HG03520 (cell line): ENCODE data around the gene BEND5.

Experiments
- ATAC-seq: cut with Tn5 transposase; IDR thresholded peaks from one replicate; pipeline ENCODE4 v1.9.1; 2021; ENCODE audit warnings: mild to moderate bottlenecking, moderate library complexity; ENCODE audit not compliant: unreplicated experiment

Gene BEND5

DNA sequence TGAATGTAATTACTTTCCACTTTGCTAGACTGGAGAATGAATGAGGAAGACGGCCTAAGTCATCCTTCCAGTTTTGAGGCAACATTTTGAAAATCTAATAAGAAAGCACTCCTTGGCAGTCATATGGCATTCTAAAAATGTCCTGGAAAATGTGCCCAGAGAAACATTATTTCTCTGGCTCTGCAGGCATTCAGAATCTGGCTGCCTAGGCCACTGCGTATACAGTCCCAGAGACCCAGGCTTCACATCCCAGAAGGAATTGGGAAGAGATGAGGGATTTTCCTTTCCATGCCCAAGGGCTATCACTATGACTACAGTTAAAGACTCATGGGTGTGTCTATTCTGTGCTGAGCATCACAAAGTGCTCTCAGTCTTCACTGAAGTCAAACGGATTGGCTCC lies 92.9 kb downstream of the BEND5 start:
- no peak for ATAC-seq

DNA sequence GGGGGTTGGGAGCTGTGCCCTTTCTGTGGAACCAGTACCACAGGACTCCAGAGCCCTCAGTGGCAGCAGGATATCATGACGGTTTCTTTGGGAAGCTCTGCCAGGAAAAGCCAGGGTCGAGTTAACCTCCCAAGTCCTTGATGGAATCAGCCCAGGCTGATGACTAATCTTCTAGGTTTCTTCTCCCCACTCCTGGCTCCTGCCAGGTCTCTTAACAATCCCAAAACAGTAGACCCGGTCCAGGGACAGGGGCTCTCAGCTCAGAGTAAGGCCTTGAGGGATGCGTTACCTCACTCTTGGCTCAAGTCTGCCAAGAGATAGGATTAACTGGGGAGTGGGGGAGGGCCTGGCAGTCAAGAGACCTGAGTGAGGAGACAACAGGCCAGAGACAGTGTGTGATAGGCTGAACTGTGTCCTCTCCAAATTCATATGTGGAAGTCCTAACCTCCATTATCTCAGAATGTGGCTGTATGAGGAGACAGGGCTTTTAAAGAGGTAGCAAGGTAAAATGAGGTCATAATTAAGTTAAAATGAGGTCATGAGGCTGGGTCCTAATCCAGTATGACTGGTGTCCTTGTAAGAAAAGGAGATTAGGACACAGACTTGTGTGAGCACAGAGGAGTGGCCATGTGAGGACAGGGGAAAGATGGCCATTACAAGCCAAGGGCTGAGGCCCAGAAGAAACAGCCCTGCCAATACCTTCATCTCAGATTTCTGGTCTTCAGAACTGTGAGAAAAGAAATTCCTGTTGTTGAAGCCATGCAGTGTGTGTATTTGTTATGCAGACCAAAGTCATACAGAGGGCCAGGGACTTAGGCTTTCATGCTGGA lies 95.0 kb downstream of the BEND5 start:
- no peak for ATAC-seq

DNA sequence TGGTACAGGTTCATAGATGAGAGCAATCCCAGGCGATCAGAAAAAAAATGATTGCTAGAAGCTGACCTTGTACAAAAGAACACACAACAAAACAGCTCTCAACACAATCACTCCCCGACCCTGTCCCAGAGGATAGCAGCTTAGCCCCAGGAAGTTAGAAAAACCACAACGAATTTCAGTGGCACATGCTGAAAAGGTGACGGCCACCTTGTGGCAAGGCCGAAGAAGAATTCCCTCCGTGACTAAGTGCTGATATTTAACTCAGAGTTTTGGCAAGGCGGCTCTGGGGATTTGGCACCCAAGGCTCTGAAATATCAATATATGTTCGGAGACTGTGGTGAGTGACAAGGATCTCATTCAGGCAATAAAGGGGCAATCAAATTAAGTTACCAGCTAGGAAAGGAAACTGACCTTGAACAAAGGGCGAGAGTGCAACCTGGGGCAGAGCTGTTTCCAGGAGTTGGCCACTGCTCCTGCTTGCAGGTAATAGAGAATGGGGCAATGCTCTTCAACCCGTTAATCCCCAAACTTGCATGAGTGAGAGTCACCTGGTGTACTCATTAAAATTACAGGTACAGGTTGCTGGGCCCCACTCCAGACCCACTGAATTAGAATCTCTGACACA lies 96.2 kb downstream of the BEND5 start:
- ATAC-seq = no peak

DNA sequence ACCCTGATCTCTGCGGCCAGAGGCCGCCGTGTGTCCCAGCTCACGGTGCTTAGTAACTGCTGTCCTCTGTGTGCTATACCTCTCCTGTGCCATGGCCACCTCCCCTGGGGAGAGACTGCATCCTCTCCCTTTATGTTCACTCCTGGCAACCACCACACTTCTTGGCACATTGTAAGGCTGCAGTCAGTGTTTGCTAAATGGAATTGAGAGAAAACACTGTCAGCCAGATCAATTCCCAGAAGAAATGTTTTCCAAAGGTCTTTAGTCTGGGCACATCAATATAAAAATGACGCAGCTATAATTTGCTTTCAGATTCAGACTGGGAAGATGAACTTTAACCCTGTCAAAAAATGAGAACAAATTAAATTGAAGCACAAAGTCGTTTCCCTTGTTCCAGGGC lies 96.8 kb downstream of the BEND5 start:
- ATAC-seq = no peak

DNA sequence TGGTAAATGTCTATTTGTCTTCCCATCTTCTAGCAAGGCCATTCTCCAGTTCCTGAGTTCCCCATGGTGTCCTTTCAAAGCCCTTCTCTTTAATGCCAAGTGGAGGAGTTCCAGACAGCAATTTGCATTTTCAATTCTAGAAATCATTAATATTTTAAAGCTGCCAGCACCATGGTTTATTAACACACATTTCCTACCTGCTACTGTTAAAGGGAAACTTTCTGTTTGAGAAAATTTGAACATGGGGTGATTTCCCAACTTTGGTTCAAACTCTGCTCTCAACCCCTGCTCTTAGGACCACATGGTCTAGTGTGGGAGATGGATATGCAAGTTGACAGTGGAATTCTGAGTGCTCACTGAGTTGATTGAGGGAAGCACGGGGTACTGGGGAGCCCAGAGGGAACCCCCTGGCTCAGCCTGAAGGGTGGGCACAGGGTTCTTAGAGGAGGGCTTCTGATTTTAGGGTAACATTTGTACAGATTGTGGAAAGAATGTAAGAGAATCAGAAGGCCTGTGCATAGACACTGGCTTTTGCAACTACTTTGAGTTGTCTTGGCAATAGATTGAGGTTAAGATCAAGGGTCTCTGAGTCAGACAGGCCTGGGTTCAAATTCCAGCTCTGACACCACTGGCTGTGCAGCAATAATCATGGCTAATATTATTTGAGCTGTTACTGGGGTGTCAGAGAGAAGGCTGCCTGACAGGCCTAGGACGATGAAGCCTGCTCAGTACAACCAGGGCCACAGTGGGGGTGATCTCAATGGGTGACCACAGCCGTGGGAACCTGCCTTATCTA lies 97.8 kb downstream of the BEND5 start:
- no peak for ATAC-seq
